Measurements from ENCODE around the gene LSM14A. TPM values are rescaled to one million over a fixed set of nuclear protein-coding genes. Genes with fewer than 3 reads are reported as not detected.
"Not testable (repeated sequence)": the region's sequence is repeated elsewhere in the genome, so short reads cannot be mapped to it uniquely, and the experiment has no call there.

The LSM14A gene
- polyA plus RNA-seq, 5 donors = 127 to 162 (median 159) TPM

DNA sequence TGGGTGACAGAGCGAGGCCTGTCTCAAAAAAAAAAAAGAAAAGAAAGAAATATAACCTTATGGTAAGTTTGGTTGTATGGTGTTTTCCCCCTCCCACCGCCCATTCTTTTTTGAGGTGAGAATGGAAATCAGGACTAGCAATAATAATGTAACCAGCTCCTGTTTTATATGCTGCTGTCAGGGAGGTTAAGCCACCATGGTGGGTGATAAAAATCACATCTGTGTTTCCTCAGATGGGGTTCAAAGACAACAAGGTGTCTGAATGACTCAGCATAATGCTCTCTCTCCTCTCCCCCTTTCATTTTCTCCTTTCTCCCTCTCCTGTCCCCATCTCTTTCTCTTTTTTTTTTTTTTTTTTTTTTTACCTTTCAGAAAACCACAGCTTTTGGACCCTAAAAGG lies 53.7 kb downstream of the LSM14A start:
- DNase-seq = no peak

GRCh38 chr19:34228347-34228746 lies 56.0 kb downstream of the LSM14A start:
- DNase-seq = no peak

GRCh38 chr19:34228762-34229161 lies 56.5 kb downstream of the LSM14A start:
- no peak for DNase-seq

- no peak for DNase-seq
Measured at GRCh38 chr19:34229721-34230120, 57.4 kb downstream of the LSM14A start.

GRCh38 chr19:34230820-34231219 lies 58.5 kb downstream of the LSM14A start:
- no peak for DNase-seq

DNA sequence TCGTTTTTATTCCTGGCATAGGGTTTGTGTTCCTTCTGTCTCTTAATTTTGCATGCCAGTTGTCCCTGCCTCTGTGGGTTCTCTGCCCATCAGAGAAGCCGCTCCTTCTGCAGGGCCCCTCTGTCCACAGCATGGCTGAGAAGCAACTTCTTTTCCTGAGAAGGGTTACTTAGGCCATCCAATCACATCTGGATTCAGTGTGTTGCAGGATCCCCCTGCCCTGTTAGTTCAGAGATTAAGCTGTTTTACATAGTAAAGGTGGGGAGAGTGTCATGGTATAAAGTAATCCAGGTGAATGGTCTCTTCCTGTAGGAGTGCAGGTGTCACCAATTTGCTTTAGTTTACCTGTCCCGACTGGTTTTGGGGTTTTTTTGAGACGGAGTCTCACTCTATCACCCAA lies 59.1 kb downstream of the LSM14A start:
- DNase-seq = no peak

DNA sequence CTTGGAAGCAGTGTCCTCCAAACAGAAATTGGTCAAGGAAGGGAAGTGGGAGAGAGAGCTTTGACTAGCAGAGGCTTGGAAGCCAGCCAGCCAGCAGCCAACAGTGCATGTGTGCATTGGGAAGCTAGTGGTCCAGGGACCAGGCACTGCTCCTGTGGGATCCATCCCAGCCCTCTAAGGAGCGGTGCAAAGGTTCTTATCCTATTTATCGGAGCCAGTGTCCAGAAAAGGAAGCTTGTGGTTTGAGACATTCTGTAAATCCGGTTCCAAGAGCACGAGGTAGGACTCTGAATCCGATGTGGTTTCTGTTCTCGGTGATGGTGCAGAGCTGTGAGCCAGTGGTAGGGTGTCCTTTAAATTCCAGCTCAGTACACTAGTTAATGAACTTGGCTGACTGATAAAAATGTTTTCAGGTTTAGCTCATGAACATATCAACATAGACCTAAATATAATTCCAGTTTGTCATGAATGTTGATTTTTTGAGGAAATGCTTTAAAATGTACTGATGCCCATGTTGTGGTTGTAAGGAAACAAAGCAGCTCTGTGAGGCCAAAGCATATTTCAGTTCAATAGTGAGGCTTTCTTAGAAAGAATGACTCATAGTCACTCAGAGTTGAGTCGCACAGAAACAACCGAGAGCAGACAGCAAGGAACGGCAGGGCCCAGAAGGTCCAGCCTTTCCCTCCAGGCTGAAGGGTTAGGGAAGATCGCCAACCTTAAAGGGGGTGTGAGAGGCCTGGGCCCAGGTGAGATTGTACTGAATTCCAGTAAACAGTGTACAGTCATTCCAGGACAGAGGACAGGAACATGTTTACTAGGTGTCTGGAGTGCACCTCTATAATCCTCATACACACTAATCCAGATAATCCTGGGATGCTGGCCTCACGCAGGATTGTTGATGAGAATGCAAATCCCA lies 60.5 kb downstream of the LSM14A start:
- DNase-seq = no peak

GRCh38 chr19:34235425-34235940 lies 63.2 kb downstream of the LSM14A start:
- DNase-seq = no peak

- DNase-seq = no peak
Measured at GRCh38 chr19:34236035-34236987, 64.0 kb downstream of the LSM14A start.

GRCh38 chr19:34237283-34237682 lies 65.0 kb downstream of the LSM14A start:
- DNase-seq = no peak

- DNase-seq = no peak
Measured at GRCh38 chr19:34237939-34238338, 65.6 kb downstream of the LSM14A start.

DNA sequence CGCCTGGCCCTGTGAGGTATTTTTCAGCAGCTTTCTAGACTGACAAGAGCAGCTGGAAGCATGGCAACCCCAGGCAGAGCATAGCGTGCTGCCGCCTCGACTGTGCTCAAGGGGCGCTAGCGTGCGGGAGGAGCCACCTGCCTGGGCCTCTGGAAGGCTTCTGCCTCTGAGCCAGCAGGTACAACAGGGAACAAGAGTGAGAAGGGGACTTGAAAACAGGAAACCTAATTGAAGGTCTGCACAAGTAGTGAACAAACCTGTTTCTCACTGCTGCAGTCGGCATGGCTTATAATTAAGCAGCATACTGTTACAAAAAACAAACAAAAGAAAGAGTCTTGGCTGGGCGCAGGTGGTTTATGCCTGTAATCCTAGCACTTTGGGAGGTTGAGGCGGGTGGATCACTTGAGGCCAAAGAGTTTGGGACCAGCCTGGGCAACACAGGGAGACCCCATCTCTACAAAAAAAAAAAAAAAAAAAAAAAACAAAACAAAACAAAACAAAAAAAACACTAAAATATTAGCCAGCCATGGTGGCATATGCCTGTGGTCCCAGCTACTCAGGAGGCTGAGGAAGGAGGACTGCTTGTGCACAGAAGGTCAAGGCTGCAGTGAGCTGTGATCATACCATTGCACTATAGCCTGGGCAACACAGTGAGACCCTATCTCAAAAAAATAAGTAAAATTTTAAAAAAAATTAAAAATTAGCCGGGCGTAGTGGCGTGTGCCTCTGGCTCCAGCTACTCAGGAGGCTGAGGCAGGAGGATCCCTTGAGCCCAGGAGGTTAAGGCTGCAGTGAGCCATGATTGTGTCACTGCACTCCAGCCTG lies 69.4 kb downstream of the LSM14A start:
- peak; percentile 33 to 55 for DNase-seq

DNA sequence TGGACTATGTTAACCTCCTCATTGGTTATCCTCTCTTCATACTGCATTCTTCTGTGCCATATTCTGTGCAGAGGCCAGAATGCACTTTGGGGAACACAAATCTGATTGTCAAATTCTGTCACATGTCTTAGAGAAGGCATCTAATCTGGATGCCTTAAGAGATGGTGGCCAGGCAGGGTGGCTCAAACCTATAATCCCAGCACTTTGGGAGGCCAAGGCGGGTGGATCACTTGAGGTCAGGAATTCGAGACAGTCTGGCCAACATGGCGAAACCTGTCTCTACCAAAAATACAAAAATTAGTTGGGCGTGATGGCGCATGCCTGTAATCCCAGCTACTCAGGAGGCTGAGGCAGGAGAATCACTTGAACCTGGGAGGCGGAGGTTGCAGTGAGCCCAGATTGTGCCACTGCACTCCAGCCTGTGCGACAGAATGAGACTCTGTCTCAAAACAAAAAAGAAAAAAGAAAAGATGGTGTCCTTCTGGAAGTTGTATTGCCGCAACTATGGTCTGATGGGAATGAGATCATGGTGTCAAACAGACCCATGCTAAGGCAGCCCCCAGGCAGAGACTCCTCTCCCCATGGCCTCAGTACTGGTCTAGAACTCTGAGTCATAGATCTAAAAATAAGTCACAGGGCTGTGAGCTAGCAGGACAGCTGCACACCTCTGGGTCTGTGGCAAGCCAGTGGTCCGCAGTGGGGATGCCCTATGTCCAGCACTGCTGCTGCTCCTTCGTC lies 71.0 kb downstream of the LSM14A start:
- not testable (repeated sequence) for DNase-seq

- no peak for DNase-seq
Measured at GRCh38 chr19:34243876-34244578, 71.7 kb downstream of the LSM14A start.

DNA sequence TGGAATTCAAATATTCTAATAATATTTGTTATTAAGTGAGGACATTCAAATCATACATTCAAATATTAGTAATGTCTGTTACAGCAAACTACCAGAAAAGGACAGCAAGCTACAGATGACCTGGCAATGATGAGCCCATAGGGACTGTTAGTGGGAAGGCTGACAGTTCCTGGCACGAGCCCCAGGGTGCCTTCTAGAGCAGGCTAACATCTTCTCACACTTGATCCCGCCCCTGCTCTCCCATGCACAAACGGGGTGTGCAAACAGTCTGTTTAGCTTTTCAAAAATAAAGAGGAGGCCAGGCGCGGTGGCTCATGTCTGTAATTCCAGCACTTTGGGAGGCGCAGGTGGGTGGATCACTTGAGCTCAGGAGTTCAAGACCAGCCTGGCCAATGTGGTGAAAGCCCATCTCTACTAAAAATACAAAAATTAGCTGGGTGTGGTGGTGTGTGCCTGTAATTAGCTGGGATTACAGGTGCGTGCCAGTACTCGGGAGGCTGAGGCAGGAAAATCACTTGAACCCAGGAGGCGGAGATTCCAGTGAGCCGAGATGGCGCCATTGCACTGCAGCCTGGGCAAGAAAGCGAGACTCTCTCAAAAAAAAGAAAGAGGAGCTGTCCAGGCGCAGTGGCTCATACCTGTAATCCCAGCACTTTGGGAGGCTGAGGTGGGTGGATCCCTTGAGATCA lies 72.5 kb downstream of the LSM14A start:
- no peak for DNase-seq

GRCh38 chr19:34246340-34246739 lies 74.0 kb downstream of the LSM14A start:
- DNase-seq = no peak

- no peak for DNase-seq
Measured at GRCh38 chr19:34248941-34249340, 76.6 kb downstream of the LSM14A start.

DNA sequence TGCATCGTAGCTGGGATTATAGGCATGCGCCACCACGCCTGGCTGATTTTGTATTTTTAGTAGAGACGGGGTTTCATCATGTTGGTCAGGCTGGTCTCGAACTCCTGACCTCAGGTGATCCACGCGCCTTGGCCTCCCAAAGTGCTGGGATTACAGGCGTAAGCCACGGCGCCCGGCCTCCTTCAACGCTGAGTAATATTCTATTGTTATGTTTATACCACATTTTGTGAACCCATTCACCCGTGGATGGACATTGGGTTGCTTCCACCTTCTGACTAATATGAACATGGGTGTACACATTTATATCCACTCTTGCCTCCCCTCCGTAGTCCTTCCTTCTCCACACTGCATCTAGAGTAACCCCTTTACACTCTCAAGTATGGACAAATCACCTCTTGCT lies 80.9 kb downstream of the LSM14A start:
- not testable (repeated sequence) for DNase-seq

DNA sequence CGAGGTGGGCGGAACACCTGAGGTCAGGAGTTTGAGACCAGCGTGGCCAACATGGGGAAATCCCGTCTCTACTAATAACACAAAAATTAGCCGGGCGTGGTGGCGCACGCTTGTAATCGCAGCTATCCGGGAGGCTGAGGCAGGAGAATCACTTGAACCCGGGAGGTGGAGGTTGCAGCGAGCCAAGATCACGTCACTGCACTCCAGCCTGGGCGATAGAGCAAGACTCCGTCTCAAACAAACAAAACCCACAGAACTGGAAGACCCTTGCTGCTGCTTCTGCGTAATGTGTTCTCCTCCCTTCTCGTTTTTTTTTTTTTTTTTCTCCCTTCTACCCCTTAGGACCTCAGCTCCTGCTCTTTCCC lies 81.4 kb downstream of the LSM14A start:
- DNase-seq = not testable (repeated sequence)

Measured in right lung (tissue), 5 donors.